ENCODE data around the gene ADGRB2. TPM values are rescaled to one million over a fixed set of nuclear protein-coding genes. Genes with fewer than 3 reads are reported as not detected.

Gene ADGRB2
- polyA plus RNA-seq, 1 experiment: 5.4 TPM

- no peaks in the 10 kb centered on the region; the same call in 1 of the 2 replicates for H3K9me3 ChIP-seq (ENCODE audit: control insufficient read depth, insufficient read depth, low read length)
- CTCF ChIA-PET: interaction anchor here (0.5 kb wide), 1 partner anchor 442 kb away, joined by 4 read pairs; no protein-coding TSS in a partner anchor
- H3K27me3 ChIP-seq (ENCODE audit: control insufficient read depth, insufficient read depth, low read length): peaks cover 50% of the 10 kb centered on the region
- POLR2A ChIA-PET: no interaction called here
- TF ChIP-seq CTCF (IDR thresholded peaks at IDR 0.05; ENCODE audit: low read depth, low read length): peak; percentile 25
- peak overlapping the region; percentile 31 for H3K4me3 ChIP-seq (ENCODE audit: low read depth, low read length)
- no peak for DNase-seq (ENCODE audit: low read depth, low spot score)
- H3K27ac ChIP-seq (ENCODE audit: low read depth, low read length): no peak overlapping the region
Measured at GRCh38 chr1:31771891-31772668, 7.9 kb upstream of the ADGRB2 start.

- ChIA-PET POLR2A (no interaction called here), CTCF (interaction anchor here (0.9 kb wide), 1 partner anchor 20 kb away, joined by 3 read pairs; no protein-coding TSS in a partner anchor)
- TF ChIP-seq CTCF (IDR thresholded peaks at IDR 0.05; ENCODE audit: low read depth, low read length): no peak
- H3K27me3 ChIP-seq (ENCODE audit: control insufficient read depth, insufficient read depth, low read length): peaks cover 42% of the 10 kb centered on the region
- H3K9me3 ChIP-seq (ENCODE audit: control insufficient read depth, insufficient read depth, low read length): no peaks in the 10 kb centered on the region; the same call in 1 of the 2 replicates
- no peak for DNase-seq (ENCODE audit: low read depth, low spot score)
- H3K27ac ChIP-seq (ENCODE audit: low read depth, low read length): no peak overlapping the region
- no peak overlapping the region for H3K4me3 ChIP-seq (ENCODE audit: low read depth, low read length)
Measured at GRCh38 chr1:31769720-31770390, 5.7 kb upstream of the ADGRB2 start.

- TF ChIP-seq CTCF (IDR thresholded peaks at IDR 0.05; ENCODE audit: low read depth, low read length): no peak
- Histone ChIP-seq H3K27ac (ENCODE audit: low read depth, low read length) (no peak overlapping the region), H3K4me3 (ENCODE audit: low read depth, low read length) (no peak overlapping the region), H3K27me3 (ENCODE audit: control insufficient read depth, insufficient read depth, low read length) (peaks cover 35% of the 10 kb centered on the region), H3K9me3 (ENCODE audit: control insufficient read depth, insufficient read depth, low read length) (no peaks in the 10 kb centered on the region; the same call in 1 of the 2 replicates)
- ChIA-PET POLR2A (no interaction called here), CTCF (interaction anchor here (0.9 kb wide), 1 partner anchor 20 kb away, joined by 3 read pairs; no protein-coding TSS in a partner anchor)
- no peak for DNase-seq (ENCODE audit: low read depth, low spot score)
Measured at GRCh38 chr1:31768939-31769704, 5.0 kb upstream of the ADGRB2 start.

GRCh38 chr1:31768407-31768907 is 4.3 kb upstream of the ADGRB2 start:
- Histone ChIP-seq H3K4me3 (ENCODE audit: low read depth, low read length) (no peak overlapping the region), H3K27ac (ENCODE audit: low read depth, low read length) (no peak overlapping the region), H3K27me3 (ENCODE audit: control insufficient read depth, insufficient read depth, low read length) (peaks cover 28% of the 10 kb centered on the region), H3K9me3 (ENCODE audit: control insufficient read depth, insufficient read depth, low read length) (no peaks in the 10 kb centered on the region; the same call in 1 of the 2 replicates)
- ChIA-PET CTCF (interaction anchor here (0.9 kb wide), 1 partner anchor 21 kb away, joined by 3 read pairs; no protein-coding TSS in a partner anchor), POLR2A (no interaction called here)
- TF ChIP-seq CTCF (IDR thresholded peaks at IDR 0.05; ENCODE audit: low read depth, low read length): no peak
- no peak for DNase-seq (ENCODE audit: low read depth, low spot score)
